ENCODE data around the gene LECT2. TPM values are rescaled to one million over a fixed set of nuclear protein-coding genes. Genes with fewer than 3 reads are reported as not detected.

LECT2 gene
- polyA plus RNA-seq, 1 donor (not counting 4 experiments of a cell fraction or from before 2014, with no cell fraction given), result not detected

DNA sequence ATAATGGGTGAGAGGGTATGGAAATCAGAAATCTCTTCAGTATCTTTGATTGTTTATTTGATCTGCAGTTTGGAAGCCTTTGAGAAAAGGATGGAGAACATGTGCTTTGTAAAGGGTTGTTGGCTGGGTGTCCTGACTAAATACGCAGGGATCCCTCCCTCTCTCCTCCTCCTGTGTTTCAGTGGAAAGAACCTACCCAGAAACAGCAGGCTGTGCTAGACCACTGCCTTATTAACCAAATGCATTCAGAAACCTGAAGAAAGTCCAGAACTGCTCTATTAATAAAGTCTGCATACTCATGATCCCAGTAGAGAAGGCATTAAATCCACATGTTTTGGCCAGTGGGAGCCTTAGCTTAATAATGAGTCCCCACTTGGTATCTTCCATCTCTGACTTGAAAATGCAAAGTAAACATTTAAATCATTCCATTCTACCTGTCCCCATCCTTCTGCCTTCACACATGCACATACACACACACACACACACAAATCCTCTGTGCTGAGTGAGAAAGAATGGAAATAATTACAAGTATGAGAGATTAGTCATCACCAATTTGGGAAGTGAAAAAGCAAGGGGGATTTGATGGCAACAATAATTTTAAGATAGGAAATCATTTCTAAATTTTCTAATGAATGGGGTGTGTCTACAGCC is 10.0 kb upstream of the LECT2 start:
- Histone ChIP-seq H2AFZ (ENCODE audit: control insufficient read depth, low read length) (no peak overlapping the region), H4K20me1 (ENCODE audit: control insufficient read depth, extremely low read depth, insufficient read depth, low read length) (no peaks in the 10 kb centered on the region), H3K9me1 (ENCODE audit: control insufficient read depth, extremely low read depth, insufficient read depth, low read length) (no peaks in the 10 kb centered on the region), H3K4me3 (ENCODE audit: control insufficient read depth in 2 of 3, extremely low read depth in 1 of 3, insufficient read depth in 2 of 3, low read depth in 1 of 3, low read length in 3 of 3) (no peak overlapping the region), H3K9ac (ENCODE audit: control insufficient read depth, extremely low read depth, insufficient read depth, low read length) (no peak overlapping the region), H3K27ac (ENCODE audit: control insufficient read depth, insufficient read depth, low read length) (no peak overlapping the region), H3K27me3 (ENCODE audit: control insufficient read depth, extremely low read depth, insufficient read depth, low read length) (no peaks in the 10 kb centered on the region), H3K4me2 (ENCODE audit: control insufficient read depth, extremely low read depth, insufficient read depth, low read depth, low read length) (no peak overlapping the region), H3K9me3 (ENCODE audit: control insufficient read depth, low read depth, low read length) (no peaks in the 10 kb centered on the region), H3K4me1 (ENCODE audit: control insufficient read depth, extremely low read depth, insufficient read depth, low read length) (no peaks in the 10 kb centered on the region), H3K36me3 (ENCODE audit: control insufficient read depth in 2 of 2, extremely low read depth in 1 of 2, insufficient read depth in 2 of 2, low read length in 2 of 2) (no peaks in the 10 kb centered on the region), H3K79me2 (ENCODE audit: control insufficient read depth, insufficient read depth, low read length) (no peaks in the 10 kb centered on the region)
- no peak for TF ChIP-seq EZH2 (IDR thresholded peaks at IDR 0.05; ENCODE audit: low read length)
- TF ChIP-seq, protein P1, sequence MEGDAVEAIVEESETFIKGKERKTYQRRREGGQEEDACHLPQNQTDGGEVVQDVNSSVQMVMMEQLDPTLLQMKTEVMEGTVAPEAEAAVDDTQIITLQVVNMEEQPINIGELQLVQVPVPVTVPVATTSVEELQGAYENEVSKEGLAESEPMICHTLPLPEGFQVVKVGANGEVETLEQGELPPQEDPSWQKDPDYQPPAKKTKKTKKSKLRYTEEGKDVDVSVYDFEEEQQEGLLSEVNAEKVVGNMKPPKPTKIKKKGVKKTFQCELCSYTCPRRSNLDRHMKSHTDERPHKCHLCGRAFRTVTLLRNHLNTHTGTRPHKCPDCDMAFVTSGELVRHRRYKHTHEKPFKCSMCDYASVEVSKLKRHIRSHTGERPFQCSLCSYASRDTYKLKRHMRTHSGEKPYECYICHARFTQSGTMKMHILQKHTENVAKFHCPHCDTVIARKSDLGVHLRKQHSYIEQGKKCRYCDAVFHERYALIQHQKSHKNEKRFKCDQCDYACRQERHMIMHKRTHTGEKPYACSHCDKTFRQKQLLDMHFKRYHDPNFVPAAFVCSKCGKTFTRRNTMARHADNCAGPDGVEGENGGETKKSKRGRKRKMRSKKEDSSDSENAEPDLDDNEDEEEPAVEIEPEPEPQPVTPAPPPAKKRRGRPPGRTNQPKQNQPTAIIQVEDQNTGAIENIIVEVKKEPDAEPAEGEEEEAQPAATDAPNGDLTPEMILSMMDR (optimal IDR thresholded peaks at IDR 0.05 in 1 of 3, IDR thresholded peaks at IDR 0.05 in 1 of 3, conservative IDR thresholded peaks at IDR 0.05 in 1 of 3; ENCODE audit: extremely low read depth in 1 of 3, insufficient read depth in 2 of 3, low read length in 3 of 3), result no peak
- FAIRE-seq (no peak), DNase-seq (ENCODE audit: low read depth, low spot score) (no peak)
- dilution Hi-C loops (cut with MboI; ENCODE audit: extremely low pct_ligation_motif_present, low sequenced_read_pairs), result no loop called here

DNA sequence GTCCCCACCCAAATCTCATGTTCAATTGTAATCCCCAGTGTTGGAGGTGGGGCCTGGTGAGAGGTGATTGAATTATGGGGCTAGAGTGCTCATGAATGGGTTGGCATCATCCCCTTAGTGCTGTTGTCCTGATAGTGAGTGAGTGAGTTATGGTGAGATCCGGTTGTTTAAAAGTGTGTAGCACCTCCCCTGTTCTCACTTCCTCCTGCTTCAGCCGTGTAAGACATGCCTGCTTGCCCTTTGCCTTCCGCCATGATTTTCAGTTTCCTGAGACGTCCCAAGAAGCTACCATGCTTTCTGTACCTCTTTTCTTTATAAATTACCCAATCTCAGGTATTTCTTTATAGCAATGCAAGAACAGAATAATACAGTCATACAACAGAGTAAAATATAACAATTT is 742 bp upstream of the LECT2 start:
- H3K9me1 ChIP-seq (ENCODE audit: control insufficient read depth, extremely low read depth, insufficient read depth, low read length), result no peaks in the 10 kb centered on the region
- H3K79me2 ChIP-seq (ENCODE audit: control insufficient read depth, insufficient read depth, low read length), result no peaks in the 10 kb centered on the region
- no peaks in the 10 kb centered on the region for H3K9me3 ChIP-seq (ENCODE audit: control insufficient read depth, low read depth, low read length)
- no peak overlapping the region for H2AFZ ChIP-seq (ENCODE audit: control insufficient read depth, low read length)
- dilution Hi-C loops (cut with MboI; ENCODE audit: extremely low pct_ligation_motif_present, low sequenced_read_pairs), result no loop called here
- DNase-seq (ENCODE audit: low read depth, low spot score) (no peak), FAIRE-seq (no peak)
- no peak overlapping the region for H3K27ac ChIP-seq (ENCODE audit: control insufficient read depth, insufficient read depth, low read length)
- no peaks in the 10 kb centered on the region for H4K20me1 ChIP-seq (ENCODE audit: control insufficient read depth, extremely low read depth, insufficient read depth, low read length)
- no peak for TF ChIP-seq EZH2 (IDR thresholded peaks at IDR 0.05; ENCODE audit: low read length)
- TF ChIP-seq, protein P1 (optimal IDR thresholded peaks at IDR 0.05 in 1 of 3, IDR thresholded peaks at IDR 0.05 in 1 of 3, conservative IDR thresholded peaks at IDR 0.05 in 1 of 3; ENCODE audit: extremely low read depth in 1 of 3, insufficient read depth in 2 of 3, low read length in 3 of 3), result no peak
- H3K4me3 ChIP-seq (ENCODE audit: control insufficient read depth in 2 of 3, extremely low read depth in 1 of 3, insufficient read depth in 2 of 3, low read depth in 1 of 3, low read length in 3 of 3), result no peak overlapping the region
- no peak overlapping the region for H3K9ac ChIP-seq (ENCODE audit: control insufficient read depth, extremely low read depth, insufficient read depth, low read length)
- no peak overlapping the region for H3K4me2 ChIP-seq (ENCODE audit: control insufficient read depth, extremely low read depth, insufficient read depth, low read depth, low read length)
- no peaks in the 10 kb centered on the region for H3K36me3 ChIP-seq (ENCODE audit: control insufficient read depth in 2 of 2, extremely low read depth in 1 of 2, insufficient read depth in 2 of 2, low read length in 2 of 2)
- no peaks in the 10 kb centered on the region for H3K4me1 ChIP-seq (ENCODE audit: control insufficient read depth, extremely low read depth, insufficient read depth, low read length)
- H3K27me3 ChIP-seq (ENCODE audit: control insufficient read depth, extremely low read depth, insufficient read depth, low read length), result no peaks in the 10 kb centered on the region
